ENCODE results near the gene MYF5.

GRCh38 chr12:80717856-80718255 is 1.1 kb downstream of the MYF5 start:
- TF ChIP-seq, protein P1, sequence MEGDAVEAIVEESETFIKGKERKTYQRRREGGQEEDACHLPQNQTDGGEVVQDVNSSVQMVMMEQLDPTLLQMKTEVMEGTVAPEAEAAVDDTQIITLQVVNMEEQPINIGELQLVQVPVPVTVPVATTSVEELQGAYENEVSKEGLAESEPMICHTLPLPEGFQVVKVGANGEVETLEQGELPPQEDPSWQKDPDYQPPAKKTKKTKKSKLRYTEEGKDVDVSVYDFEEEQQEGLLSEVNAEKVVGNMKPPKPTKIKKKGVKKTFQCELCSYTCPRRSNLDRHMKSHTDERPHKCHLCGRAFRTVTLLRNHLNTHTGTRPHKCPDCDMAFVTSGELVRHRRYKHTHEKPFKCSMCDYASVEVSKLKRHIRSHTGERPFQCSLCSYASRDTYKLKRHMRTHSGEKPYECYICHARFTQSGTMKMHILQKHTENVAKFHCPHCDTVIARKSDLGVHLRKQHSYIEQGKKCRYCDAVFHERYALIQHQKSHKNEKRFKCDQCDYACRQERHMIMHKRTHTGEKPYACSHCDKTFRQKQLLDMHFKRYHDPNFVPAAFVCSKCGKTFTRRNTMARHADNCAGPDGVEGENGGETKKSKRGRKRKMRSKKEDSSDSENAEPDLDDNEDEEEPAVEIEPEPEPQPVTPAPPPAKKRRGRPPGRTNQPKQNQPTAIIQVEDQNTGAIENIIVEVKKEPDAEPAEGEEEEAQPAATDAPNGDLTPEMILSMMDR (IDR thresholded peaks at IDR 0.05; ENCODE audit: borderline replicate concordance, extremely low read depth, low read length, poor library complexity, severe bottlenecking) = no peak
- no peak for TF ChIP-seq EZH2 (IDR thresholded peaks at IDR 0.05; ENCODE audit: borderline replicate concordance, low read depth, low read length, severe bottlenecking)

All from DND-41 (cell line).